Tibial nerve (tissue), 4 donors: ENCODE data around the gene NAA40. TPM values are rescaled to one million over a fixed set of nuclear protein-coding genes. Genes with fewer than 3 reads are reported as not detected.
A peak's percentile ranks its signal among the peaks of the same experiment; 100 is the strongest.

Source experiments
- DNase-seq, 2 donors: peaks; one replicate each; pipeline ENCODE4 v3.0.0-alpha.2; 2019; ENCODE audit warnings: low spot score in 2 of 2
- H3K27ac ChIP-seq, 4 donors: fragments of 200-600 bp; sonication (generic) in 3 of 4; one replicate each; pipeline ENCODE4 v1.5.1; 2017 to 2019; ENCODE audit warnings: mild to moderate bottlenecking in 1 of 4
- H3K27me3 ChIP-seq, 2 donors: fragments of 200-600 bp; sonication (generic) in 1 of 2; one replicate each; pipeline versions ENCODE4 v1.5.1 to v1.6.0; 2017 to 2019
- H3K36me3 ChIP-seq, 3 donors: fragments of 200-600 bp; sonication (generic); one replicate each; pipeline ENCODE4 v1.5.1; 2018 to 2019
- H3K4me1 ChIP-seq, 4 donors: fragments of 200-600 bp; sonication (generic) in 3 of 4; one replicate each; pipeline ENCODE4 v1.5.1; 2017 to 2019
- H3K4me3 ChIP-seq, 4 donors: fragments of 200-600 bp; sonication (generic) in 3 of 4; one replicate each; pipeline ENCODE4 v1.5.1; 2017 to 2019; ENCODE audit warnings: mild to moderate bottlenecking in 1 of 4, moderate library complexity in 1 of 4
- H3K9me3 ChIP-seq, 4 donors: fragments of 200-600 bp; sonication (generic) in 3 of 4; one replicate each; pipeline ENCODE4 v1.5.1; 2017 to 2019
- CTCF ChIP-seq, 5 experiments: fragments of 200-600 bp in 3 of 5; fragments of 450-650 bp in 2 of 5; sonication (generic) in 3 of 5; IDR thresholded peaks; one replicate each; pipeline ENCODE4 v1.5.1; 2016 to 2019; ENCODE audit warnings: antibody characterized with exemption in 5 of 5, mild to moderate bottlenecking in 3 of 5, moderate library complexity in 2 of 5
- EP300 ChIP-seq, 2 donors: sonication (generic); formaldehyde crosslinking; IDR thresholded peaks; one replicate each; pipeline ENCODE4 v1.6.1; 2017; ENCODE audit warnings: antibody characterized with exemption in 2 of 2, mild to moderate bottlenecking in 1 of 2
- POLR2A ChIP-seq, 2 donors: fragments of 450-650 bp; IDR thresholded peaks; one replicate each; pipeline ENCODE4 v1.6.1; 2017; ENCODE audit warnings: antibody characterized with exemption in 2 of 2, mild to moderate bottlenecking in 2 of 2, moderate library complexity in 2 of 2
- whole genome bisulfite sequencing, 2 donors: methylation state at CpG; one replicate each; pipeline ENCODE4 v1.1.5; 2018; 5-methylcytosine and 5-hydroxymethylcytosine counted together
- total RNA-seq, 4 donors: library from RNA; depleted of rRNA; stranded (reverse); fragments of >200 nt; gene quantifications; one replicate each; pipeline ENCODE4 v1.1.0, GENCODE V29; 2016

NAA40 gene
- total RNA-seq, 4 donors from 2014 or later, result 4.9 to 13.5 (median 5.6) TPM

DNA sequence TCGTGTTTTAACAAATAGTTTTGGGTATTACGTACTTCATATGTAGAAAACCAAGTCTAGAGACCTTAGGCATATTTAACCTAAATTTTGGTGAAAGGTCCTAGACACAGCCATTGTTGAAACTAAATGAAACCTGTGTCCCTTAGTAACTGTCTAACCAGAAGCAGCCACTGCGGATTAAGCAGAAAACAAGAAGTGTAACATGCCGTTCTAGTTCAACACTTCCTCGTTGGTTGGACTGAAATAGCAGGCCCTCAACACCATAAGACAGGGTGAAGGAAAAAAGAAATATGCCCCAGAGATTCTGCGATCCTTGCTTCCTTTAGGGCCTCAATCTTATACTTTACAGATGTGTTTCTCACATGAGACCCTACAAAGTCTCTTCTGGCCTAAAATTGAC lies 2.0 kb downstream of the NAA40 start:
- no peak overlapping the region for H3K27ac ChIP-seq
- WGBS, 2 donors, result 83 to 85% methylated on average over 6 of the region's 6 CpGs

DNA sequence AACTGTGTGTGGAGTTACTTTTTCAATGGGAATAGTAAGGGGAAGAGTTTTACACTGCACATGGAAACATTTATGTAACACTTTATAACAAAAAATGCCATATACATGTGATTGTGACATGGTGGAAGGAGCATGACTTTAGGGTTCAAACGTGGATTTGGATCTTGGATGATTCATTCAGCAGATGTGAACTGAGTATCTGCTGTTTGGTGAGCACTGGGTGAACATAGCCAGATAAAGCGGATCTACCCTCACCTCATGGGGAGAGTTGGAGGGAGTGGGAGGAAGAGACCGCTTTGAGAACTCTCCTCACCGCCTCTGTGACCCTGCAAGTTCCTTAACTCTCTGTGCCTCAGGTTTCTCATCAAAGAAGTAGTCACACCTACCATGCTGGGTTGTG lies 3.1 kb downstream of the NAA40 start:
- Histone ChIP-seq H3K36me3 (peaks cover 0 to 4% (median 0%) of the 10 kb centered on the region in 3 donors), H3K4me1 (peaks cover 0 to 33% (median 10%) of the 10 kb centered on the region in 4 donors), H3K9me3 (no peaks in the 10 kb centered on the region), H3K27me3 (no peaks in the 10 kb centered on the region), H3K27ac (no peak overlapping the region), H3K4me3 (no peak overlapping the region)
- WGBS, 2 donors, result 81 to 83% methylated on average over 4 of the region's 4 CpGs
- no peak for DNase-seq
- TF ChIP-seq POLR2A (IDR thresholded peaks at IDR 0.05), result no peak
- no peak for TF ChIP-seq EP300 (IDR thresholded peaks at IDR 0.05)
- TF ChIP-seq CTCF (IDR thresholded peaks at IDR 0.05), result no peak

More for the DNA sequence above, 2.0 kb downstream of the NAA40 start:
- no peak for TF ChIP-seq EP300 (IDR thresholded peaks at IDR 0.05)
- TF ChIP-seq POLR2A (IDR thresholded peaks at IDR 0.05), result no peak
- no peak for TF ChIP-seq CTCF (IDR thresholded peaks at IDR 0.05)
- no peaks in the 10 kb centered on the region for H3K9me3 ChIP-seq
- DNase-seq, result no peak
- H3K27me3 ChIP-seq, result no peaks in the 10 kb centered on the region
- H3K36me3 ChIP-seq, result no peaks in the 10 kb centered on the region
- peaks cover 0 to 33% (median 10%) of the 10 kb centered on the region in 4 donors for H3K4me1 ChIP-seq
- H3K4me3 ChIP-seq, result no peak overlapping the region

GRCh38 chr11:63942803-63943202 lies 4.0 kb downstream of the NAA40 start:
- Histone ChIP-seq H3K36me3 (peaks cover 0 to 11% (median 0%) of the 10 kb centered on the region in 3 donors), H3K27me3 (no peaks in the 10 kb centered on the region), H3K9me3 (no peaks in the 10 kb centered on the region), H3K27ac (no peak overlapping the region), H3K4me3 (no peak overlapping the region), H3K4me1 (peaks cover 0 to 33% (median 10%) of the 10 kb centered on the region in 4 donors)
- WGBS, 2 donors, result 84 to 97% methylated on average over 3 of the region's 3 CpGs
- no peak for DNase-seq
- TF ChIP-seq POLR2A (IDR thresholded peaks at IDR 0.05) (no peak), EP300 (IDR thresholded peaks at IDR 0.05) (no peak), CTCF (IDR thresholded peaks at IDR 0.05) (no peak)

- peak overlapping the region in 3 of 4 donors; percentile 26 to 54 (median 49) for H3K27ac ChIP-seq
- 43 to 45% methylated on average over 8 of the region's 8 CpGs for WGBS, 2 donors
- H3K27me3 ChIP-seq, result no peaks in the 10 kb centered on the region
- H3K4me1 ChIP-seq, result peaks cover 0 to 18% (median 5%) of the 10 kb centered on the region in 4 donors
- peaks cover 0 to 24% (median 0%) of the 10 kb centered on the region in 3 donors for H3K36me3 ChIP-seq
- TF ChIP-seq POLR2A (IDR thresholded peaks at IDR 0.05) (no peak), EP300 (IDR thresholded peaks at IDR 0.05) (no peak), CTCF (IDR thresholded peaks at IDR 0.05) (no peak)
- H3K4me3 ChIP-seq, result no peak overlapping the region
- no peak for DNase-seq
- H3K9me3 ChIP-seq, result no peaks in the 10 kb centered on the region
Observed at GRCh38 chr11:63944987-63945386, 6.2 kb downstream of the NAA40 start.

- peaks cover 0 to 24% (median 0%) of the 10 kb centered on the region in 3 donors for H3K36me3 ChIP-seq
- 32 to 35% methylated on average over 14 of the region's 14 CpGs for WGBS, 2 donors
- H3K4me3 ChIP-seq, result peak overlapping the region in 3 of 4 donors; percentile 12 to 31 (median 20)
- H3K27me3 ChIP-seq, result no peaks in the 10 kb centered on the region
- peak; percentile 63 to 93 (median 72) for TF ChIP-seq CTCF (IDR thresholded peaks at IDR 0.05)
- TF ChIP-seq EP300 (IDR thresholded peaks at IDR 0.05), result peak in 1 of 2 donors; percentile 34
- no peak for TF ChIP-seq POLR2A (IDR thresholded peaks at IDR 0.05)
- no peaks in the 10 kb centered on the region for H3K9me3 ChIP-seq
- DNase-seq, result peak; percentile 57 to 77
- peak overlapping the region in 3 of 4 donors; percentile 26 to 54 (median 49) for H3K27ac ChIP-seq
- H3K4me1 ChIP-seq, result peaks cover 0 to 12% (median 5%) of the 10 kb centered on the region in 4 donors
Observed at GRCh38 chr11:63945477-63946163, 6.8 kb downstream of the NAA40 start.
